ENCODE results near the gene HOXA3.

Gene HOXA3

DNA sequence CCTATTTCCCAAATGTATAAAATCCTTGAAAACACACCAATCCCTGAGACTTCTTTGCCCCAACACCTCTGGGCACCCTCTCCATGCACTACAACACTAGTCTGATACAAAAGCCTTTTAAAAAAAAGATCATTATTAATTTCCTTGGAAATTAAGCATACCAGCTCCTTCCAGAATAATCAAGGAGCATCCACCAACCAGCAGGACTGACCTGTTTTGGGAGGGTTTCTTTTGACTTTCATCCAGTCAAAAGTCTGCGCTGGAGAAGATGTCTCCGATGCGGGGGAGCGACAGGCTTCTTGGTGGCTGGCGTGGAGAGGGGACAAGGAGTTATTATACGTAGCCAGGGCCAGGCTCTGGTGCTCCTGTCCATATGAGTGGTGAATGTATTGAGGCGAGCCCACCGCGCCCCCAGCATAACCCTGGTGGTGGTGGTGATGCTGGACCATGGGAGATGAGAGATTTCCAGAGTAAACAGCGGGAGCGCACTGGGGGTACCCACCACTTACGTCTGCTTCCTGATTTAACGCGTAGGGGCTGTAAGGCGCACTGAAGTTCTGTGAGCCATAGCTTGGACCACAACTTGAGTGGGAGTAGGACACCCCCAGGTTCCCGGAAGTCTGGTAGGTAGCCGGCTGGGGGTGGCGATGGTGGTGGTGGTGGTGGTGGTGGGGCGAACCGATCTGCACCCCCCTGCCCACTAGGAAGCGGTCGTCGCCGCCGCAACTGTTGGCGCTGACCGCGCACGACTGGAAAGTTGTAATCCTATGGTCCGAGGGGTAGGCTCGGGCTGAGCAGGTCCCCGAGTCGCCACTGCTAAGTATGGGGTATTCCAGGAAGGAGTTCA is 57.1 kb downstream of the HOXA3 start:
- DNase-seq (ENCODE audit: low read depth in 4 of 4, low spot score in 1 of 4), result no peak

GRCh38 chr7:27094304-27095049 is 57.9 kb downstream of the HOXA3 start:
- no peak for DNase-seq (ENCODE audit: low read depth in 4 of 4, low spot score in 1 of 4)

DNA sequence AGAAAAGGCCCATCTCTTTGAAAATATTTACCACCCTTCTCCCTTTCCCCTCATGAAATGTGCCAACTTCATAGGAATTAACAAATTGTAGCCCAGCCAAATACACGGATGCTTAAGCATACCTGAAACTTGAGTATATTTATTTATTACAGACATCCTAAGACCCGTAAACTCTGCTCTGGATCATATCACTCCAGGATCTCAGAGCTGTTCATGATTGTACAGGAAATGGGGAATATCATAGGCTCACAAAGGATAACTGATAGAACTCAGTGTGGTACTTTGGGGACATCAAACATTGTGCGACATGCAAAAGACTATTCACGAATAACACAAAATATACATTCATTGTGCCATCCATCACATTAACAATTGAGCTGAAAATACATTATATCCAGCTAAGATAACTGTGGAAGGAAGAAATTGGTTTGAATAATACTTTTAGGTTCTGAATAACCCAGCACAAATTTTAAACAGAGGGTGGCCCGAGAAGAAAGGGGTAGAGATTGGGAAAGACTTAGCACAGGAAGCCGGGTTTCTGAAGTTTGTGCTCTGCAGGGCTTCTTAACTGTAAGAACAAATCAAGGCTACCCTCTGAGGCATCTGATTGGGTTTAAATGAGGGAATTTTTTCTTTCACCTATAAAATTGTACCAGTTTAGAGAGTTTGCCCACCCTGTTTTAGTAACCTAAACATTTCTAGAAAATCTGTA is 59.0 kb downstream of the HOXA3 start:
- no peak for DNase-seq (ENCODE audit: low read depth in 4 of 4, low spot score in 1 of 4)

DNA sequence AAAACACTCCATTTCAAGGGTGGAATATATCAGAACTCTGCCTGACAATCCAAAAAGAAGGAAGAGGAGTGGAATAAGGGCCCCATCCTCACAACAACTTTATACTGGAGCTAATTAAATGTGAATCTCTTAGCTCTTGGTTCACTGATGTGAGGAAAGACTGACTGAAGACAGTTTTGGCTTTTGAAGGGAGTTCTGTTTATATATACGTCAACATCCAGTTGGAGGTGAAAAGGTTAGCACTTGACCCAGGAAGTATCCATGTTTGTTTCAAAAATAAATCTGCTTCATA is 59.6 kb downstream of the HOXA3 start:
- DNase-seq (ENCODE audit: low read depth in 4 of 4, low spot score in 1 of 4), result no peak

DNA sequence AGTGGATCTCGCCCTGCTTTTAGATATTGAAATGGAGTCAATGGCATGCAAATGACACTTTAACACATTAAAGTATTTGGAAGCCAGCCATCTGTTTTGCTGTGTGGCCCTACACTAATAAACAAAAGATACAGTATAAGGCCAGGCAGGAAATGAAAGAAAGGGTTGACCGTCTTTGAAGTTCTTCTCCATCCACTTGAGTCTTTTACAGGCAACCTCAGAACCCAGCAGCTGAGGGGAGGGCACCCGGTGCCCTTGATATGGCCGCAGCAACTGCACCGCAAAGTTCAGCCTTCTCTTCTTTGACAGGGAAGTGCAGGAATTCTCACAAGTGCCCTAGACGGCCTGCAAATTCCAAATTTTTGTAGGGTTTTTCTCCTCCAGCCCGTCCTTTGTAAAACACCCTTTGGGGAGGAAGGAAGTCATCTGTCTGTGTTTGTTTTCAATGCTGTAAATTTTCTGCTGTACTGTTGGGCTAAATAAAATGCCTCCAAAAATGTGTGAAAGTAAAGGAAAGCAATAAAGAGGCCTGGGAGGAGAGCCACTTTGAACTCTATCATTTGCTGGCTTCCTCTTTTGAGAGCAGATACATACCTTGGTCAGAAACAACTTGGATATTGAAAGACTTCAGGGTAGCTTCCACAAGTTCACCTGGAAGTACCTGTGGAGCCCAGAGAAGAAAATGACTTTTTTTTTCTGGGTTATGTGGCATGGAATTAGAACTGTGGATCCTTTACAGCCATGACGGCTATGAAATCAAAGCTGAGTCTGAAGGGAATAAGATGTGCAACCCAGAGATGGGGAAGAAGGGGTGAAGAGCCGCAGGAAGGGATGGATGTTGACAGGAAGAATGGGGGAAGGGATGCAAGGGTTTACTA is 60.2 kb downstream of the HOXA3 start:
- DNase-seq (ENCODE audit: low read depth in 4 of 4, low spot score in 1 of 4), result no peak

DNA sequence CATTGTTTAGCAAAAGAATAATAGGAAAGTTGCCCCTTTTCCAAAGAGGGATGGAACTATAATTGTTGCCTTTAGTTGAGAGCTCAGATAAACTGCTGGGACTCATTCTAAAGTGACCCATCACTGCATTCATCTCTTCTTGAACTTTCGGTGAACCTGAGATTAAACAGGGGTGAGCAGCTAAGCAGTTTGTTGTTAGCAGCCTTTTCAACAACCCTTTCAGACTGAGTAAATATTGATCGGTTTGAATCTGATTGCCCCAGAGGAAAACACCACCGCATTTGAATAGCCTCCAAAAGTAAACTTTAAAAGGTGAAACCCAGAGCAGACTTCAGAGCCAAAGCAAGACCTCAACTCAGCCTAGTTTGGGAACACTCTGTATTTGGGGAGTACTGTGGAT is 61.3 kb downstream of the HOXA3 start:
- no peak for DNase-seq (ENCODE audit: low read depth in 4 of 4, low spot score in 1 of 4)

GRCh38 chr7:27088002-27088922 is 64.1 kb downstream of the HOXA3 start:
- DNase-seq (ENCODE audit: low read depth in 4 of 4, low spot score in 1 of 4), result no peak

- no peak for DNase-seq (ENCODE audit: low read depth in 4 of 4, low spot score in 1 of 4)
Observed at GRCh38 chr7:27083646-27084045, 68.7 kb downstream of the HOXA3 start.

GRCh38 chr7:27082171-27082570 is 70.2 kb downstream of the HOXA3 start:
- no peak for DNase-seq (ENCODE audit: low read depth in 4 of 4, low spot score in 1 of 4)

DNA sequence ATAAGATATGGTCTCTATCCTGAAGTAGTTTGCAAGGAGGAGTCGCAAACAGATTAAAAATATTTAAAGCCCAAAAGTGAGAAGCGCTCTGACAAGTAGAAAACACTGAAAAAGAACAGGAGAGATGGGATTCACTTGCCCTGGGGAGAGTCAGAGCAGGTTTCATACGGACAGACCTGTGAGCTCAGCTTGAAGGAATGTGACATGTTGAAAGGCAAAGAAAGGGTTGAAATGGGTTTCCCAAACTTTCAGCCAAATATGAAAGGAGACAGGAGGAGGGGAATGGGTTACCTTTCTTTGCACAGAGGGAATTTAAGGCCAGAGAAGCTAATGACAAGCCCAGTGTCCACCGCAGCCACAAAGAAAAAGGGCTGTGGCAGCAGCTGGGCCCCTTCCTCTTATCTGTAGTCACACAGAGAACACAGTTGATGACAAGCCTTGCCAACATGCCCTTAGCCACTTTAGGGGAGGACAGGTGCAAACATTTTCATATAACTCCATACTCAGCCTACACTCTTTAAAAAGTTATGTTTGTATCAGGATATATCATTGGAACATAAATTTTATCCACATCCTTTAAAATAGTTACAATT is 71.4 kb downstream of the HOXA3 start:
- DNase-seq (ENCODE audit: low read depth in 4 of 4, low spot score in 1 of 4), result no peak

DNA sequence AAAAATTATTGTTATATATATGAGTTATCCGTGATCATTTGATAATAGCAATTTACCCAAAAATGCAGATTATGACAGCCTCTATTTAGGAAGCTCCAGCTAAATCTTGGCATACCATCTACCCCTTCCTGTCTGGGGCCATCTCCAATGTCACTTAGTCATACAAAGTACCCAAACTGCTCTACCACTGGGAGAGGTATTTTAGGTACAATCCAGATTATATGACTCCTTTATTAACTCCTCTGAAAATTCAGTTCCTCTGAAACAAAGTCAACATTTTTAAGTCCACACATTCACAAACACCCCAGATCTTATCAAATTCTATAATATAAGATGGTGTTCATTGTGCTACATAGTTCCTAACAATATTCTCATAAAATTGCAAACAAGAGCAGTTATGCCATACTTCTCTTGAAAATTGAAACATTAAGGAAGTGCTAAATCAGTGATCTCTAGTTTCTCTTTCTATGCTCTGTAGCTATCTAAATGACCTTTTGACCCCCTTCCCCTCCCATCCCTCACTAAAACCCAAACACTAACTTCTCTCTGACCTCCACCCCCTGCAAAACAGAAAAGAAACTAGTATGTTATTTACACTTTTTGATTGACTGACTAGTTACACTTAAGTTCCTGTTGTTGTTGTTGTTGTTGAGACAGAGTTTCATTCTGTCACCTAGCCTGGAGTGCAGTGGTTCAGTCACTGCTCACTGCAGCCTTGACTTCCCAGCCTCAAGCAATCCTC is 73.0 kb downstream of the HOXA3 start:
- DNase-seq (ENCODE audit: low read depth in 4 of 4, low spot score in 1 of 4), result no peak

GRCh38 chr7:27078616-27079233 is 73.7 kb downstream of the HOXA3 start:
- no peak for DNase-seq (ENCODE audit: low read depth in 4 of 4, low spot score in 1 of 4)

DNA sequence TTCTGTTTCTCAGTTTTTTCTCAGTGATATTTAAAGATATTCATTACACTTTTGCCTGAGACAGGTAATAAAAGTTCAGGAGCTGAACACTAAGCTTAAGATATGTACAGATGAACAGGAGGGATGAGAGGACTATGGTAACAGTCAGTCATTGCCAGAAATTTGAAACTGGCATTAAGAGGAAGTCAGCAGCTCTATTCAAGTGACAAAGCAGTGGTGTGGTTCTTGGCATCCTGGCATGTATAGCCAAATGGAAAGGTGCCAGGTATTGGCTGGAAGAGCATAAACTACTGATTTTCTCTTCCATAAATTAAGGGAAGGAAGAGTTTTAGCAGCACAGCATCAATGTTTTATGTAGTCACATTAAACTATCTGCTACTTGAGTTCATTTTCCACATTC is 79.3 kb downstream of the HOXA3 start:
- DNase-seq (ENCODE audit: low read depth in 4 of 4, low spot score in 1 of 4), result no peak

DNA sequence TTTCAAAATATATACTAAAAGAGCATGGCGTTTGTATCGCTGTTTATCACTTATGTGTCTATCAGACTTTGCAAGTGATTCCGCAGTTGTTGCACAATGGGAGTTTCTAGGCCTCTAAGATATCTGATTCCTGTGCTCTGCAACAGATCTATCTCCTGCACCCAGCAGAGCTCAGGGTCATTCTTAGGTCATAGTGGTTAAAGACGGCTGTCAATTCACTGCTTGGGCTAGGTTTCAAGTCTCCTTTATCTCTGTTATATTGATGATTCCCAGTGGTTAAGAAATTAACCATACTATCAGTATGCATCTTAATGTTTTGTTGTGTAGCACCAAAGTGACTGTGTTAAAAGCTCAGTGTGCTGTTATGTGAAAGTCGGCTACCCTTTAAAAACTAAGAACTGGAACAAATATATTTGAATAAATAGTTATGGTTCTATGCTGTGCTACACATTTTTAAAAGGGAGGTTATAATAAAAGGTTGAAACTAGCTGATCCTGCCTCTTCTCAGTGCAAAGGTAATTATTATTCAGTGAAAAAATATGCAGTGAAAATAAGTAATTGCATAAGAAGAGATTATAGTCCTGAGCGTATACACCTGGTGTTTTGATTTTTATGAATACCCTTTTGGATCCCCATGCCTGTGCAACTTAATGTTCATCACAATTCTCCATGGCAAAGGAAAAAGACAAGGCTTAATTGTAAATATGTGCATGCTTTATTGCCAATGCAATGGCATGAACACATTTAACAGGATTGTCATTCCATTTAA is 80.6 kb downstream of the HOXA3 start:
- DNase-seq (ENCODE audit: low read depth in 4 of 4, low spot score in 1 of 4), result no peak

DNA sequence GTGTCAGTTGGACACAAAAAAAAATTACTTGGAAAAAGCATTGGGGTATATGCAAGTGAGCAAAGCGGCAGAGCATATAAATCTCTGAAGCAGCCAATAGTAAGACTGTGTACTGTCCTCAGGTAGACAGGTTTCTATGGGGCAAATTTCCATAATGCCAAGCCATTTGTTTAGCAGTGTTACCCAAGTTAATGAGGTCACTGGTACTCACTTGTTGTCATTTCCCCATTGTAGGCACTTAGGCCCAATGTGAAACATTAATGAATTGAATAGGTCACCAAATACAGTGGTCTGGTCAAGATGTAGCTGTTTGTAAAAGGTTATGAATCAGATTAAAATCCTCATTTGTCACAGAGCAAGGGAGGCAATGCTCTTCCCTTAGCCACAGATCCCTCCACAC is 84.1 kb downstream of the HOXA3 start:
- no peak for DNase-seq (ENCODE audit: low read depth in 4 of 4, low spot score in 1 of 4)

GRCh38 chr7:27066148-27066547 is 86.2 kb downstream of the HOXA3 start:
- DNase-seq (ENCODE audit: low read depth in 4 of 4, low spot score in 1 of 4), result no peak

- no peak for DNase-seq (ENCODE audit: low read depth in 4 of 4, low spot score in 1 of 4)
Observed at GRCh38 chr7:27065709-27066108, 86.7 kb downstream of the HOXA3 start.

DNA sequence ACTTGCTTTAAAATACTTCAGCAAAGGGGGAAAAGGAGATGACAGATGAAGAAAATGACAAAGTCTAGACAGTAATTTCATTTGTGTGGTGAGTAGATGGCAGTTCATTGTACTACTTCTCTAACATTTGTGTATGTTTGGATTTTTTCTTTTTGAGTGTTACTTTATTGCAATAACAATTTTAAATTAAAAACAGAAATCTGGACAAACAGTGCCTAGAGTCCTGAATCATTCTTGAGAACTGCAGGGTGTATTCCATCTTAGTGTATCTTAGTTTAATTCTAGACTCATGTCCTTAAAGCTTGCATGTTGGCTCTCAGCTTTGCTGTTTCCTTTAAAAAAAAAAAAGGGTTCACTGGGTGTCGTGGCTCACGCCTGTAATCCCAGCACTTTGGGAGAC is 87.7 kb downstream of the HOXA3 start:
- DNase-seq (ENCODE audit: low read depth in 4 of 4, low spot score in 1 of 4), result no peak
